Measurements from ENCODE around the gene SMIM24.
"Not testable (repeated sequence)": the region's sequence is repeated elsewhere in the genome, so short reads cannot be mapped to it uniquely, and the experiment has no call there.

The SMIM24 gene

DNA sequence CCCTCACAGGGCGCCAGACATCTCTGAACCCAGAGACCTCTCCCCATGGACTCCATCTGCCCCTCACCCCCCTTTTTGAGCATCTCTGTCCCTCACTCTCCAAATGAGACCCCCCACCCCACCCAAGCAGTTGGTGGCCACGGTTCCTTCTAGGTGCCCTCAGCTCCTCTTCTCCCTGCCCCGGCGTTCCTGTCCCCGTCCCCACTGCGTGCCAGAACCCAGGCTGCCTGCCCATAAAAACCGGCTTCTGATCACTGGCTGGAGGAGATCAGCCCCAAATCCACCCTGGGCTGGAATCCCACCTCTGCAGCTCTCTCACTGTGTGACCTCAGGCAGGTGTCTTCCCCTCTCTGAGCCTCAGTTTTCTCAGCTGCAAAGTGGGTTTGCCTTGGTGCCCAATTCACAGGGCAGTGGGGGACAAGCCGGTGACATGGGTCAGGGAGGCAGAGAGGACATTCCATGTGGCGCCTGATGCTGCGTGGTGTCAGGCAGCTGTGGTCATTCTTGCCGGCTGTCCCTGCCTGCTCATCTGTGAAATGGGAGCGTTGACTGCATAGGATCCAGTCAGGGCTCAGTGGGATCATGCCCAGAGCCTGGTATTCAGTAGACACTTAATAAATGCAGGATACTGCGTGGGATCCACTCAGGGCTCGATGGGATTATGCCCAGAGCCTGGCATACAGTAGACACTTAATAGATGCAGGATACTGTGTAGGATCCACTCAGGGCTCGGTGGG, 25.5 kb downstream of the SMIM24 start:
- no peak for DNase-seq

DNA sequence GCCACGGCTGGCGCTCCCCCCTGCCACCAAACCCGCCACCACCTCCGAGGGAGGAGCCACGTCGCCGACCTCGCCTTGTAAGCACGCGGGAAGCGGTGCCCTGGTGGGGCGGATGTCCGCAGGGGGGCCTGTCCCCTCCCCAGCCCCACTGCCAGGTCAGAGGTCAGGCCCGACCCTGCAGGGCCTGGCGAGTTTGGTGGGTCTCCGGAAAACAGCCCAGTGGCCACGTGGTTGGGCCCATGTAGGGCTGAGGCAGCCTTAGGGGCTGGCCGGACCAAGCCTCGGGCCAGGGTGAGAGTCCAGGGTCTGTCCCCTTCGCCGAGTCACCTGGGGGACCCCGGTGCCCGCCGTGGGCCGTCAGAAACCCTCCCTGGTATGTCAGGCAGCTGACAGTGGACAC, 26.5 kb downstream of the SMIM24 start:
- DNase-seq: no peak

DNA sequence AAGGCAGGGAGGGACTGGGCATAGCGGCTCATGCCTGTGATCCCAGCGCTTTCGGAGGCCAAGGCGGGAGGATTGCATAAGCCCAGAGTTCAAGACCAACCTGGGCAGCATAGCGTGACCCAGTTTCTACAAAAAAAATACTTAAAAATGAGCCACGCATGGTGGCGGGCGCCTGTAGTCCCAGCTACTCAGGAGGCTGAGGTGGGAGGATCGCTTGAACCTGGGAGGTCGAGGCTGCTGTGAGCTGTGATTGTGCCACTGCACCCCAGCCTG, 27.4 kb downstream of the SMIM24 start:
- not testable (repeated sequence) for DNase-seq

DNA sequence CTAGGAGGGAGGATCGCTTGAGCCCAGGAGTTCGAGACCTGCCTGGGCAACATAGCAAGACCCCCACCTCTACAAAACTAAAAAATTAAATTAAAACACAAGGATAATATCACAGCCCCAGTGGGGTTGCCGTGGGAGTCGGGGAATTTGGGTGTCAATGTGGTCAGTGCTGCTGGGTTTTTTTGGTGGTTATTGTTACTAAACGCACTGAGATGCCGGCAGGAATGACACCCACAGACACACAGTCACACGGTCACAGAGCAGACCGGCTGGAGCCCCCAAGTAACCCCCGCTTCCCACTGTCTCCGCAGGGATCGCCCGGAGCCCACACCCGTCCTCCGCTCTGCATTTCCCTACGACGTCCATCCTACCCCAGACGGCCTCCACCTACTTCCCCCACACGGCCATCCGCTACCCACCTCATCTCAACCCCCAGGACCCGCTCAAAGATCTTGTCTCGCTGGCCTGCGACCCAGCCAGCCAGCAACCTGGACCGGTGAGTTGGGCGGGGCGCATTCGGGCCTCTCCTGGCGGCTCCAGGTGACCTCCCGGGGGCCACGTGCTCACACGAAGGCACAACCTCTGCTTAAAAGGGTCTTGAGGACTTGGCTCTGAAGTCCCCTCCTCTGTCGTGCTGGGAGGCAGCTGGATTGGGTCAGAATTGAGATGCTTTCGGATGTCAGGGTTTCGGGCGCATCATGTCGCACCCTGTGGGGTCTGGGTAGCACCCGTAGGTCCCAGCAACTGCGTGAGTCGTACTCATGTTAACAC, 28.0 kb downstream of the SMIM24 start:
- DNase-seq: no peak

DNA sequence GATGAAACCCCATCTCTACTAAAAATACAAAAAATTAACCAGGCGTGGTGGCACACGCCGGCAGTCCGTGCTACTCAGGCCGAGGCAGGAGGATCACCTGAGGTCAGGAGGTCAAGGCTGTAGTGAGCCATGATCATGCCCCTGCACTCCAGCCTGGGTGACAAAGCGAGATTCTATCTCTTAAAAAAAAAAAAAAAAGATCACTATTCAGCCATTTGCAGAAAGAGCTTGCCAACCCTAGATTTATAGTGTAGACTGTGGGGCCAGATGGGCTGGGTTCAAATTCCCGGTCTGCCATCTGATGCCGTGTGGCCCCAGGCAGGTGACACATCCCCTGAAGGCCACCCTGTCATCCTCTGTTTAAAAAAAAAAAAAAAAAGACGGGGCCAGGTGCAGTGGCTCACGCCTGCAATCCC, 28.9 kb downstream of the SMIM24 start:
- DNase-seq: no peak

DNA sequence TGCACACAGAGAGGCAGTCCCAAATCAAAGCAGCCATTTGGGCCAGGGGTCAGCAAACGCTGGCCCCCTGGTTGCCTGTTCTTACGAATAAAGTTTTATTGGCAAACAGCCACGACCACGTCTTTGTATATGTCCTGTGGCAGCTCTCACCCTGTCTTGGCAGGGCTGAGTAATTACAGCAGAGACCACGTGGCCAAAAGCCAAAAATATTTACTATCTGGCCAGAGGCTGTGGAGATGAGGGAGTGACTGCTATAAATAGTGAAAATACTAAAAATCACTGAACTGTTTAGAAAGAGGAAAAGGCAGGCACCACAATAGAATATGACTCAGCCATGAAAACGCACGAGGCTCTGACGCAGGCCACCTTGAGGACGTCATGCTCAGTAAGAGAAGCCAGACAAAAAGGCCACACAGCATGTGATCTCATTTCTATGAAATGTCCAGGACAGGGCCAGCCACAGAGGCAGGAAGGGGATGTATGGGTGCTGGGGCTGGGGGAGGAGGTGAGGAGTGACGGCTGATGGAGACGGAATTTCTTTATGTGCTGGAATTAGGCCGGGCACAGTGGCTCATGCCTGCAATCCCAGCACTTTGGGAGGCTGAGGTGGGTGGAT, 29.4 kb downstream of the SMIM24 start:
- DNase-seq: no peak

DNA sequence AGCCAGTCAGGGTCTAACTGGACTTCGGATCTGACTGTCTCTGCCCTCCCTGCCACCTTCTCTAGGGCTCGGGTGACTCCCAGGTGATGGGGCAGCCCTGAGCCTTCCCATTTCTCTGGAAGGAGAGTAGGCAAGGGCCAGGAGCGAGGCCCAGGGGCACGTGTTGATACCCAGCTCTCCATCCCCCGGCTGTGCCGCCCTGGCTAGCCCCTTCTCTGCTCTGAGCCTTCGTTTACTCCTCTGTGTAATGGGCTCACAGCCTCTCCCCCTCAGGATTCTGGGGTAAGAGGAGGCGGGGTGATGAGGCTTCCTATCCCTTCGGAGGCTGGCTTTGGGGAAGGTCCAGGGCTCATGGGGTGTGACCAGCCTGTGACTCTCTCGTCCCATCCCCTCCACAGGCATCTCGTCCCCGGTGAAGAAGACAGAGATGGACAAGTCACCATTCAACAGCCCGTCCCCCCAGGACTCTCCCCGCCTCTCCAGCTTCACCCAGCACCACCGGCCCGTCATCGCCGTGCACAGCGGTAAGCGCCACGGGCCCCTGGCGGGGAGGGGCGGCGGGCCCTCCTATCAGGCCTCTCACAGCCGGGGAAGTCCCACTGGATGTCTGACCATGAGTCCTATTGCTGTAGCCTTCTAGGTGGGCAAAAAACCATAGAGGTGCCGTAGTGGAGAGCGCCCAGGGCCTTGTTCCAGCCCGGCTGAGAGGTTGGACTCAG, 31.6 kb downstream of the SMIM24 start:
- DNase-seq: no peak

DNA sequence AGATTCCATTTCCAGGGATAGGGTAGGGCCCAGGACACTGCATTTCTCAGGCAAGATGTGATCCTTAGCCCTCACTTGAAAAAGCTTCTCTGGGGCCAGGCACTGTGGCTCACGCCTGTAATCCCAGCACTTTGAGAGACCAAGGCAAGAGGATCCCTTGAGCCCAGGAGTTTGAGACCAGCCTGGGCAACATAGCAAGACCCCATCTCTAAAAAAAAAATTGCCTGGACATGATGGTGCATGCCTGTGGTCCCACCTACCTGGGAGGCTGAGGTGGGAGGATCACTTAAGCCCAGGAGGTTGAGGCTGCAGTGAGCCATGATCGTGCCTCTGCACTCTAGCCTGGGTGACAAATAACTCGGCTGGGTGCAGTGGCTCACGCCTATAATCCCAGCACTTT, 33.7 kb downstream of the SMIM24 start:
- not testable (repeated sequence) for DNase-seq

DNA sequence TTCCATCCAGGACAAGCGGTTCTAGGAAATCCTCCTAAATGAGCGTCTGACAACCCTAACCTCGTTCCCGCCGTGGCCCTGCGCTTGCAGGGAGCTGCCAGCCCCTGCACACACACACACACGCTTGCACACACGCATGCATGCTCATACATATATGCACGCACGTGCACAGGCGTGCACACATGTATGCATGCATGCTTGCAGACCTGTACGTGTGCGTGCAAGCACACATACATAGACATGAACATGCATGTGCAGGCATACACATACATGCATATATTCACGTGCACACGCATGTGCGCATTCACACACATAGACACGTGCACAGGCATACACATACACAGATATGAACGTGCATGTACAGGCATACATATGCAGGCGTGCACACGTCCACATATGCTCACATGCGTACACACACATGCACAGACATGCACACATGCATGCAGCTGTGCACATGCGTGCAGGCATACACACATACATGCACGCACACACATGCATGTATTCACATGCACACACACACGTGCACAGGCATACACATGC, 35.6 kb downstream of the SMIM24 start:
- no peak for DNase-seq

DNA sequence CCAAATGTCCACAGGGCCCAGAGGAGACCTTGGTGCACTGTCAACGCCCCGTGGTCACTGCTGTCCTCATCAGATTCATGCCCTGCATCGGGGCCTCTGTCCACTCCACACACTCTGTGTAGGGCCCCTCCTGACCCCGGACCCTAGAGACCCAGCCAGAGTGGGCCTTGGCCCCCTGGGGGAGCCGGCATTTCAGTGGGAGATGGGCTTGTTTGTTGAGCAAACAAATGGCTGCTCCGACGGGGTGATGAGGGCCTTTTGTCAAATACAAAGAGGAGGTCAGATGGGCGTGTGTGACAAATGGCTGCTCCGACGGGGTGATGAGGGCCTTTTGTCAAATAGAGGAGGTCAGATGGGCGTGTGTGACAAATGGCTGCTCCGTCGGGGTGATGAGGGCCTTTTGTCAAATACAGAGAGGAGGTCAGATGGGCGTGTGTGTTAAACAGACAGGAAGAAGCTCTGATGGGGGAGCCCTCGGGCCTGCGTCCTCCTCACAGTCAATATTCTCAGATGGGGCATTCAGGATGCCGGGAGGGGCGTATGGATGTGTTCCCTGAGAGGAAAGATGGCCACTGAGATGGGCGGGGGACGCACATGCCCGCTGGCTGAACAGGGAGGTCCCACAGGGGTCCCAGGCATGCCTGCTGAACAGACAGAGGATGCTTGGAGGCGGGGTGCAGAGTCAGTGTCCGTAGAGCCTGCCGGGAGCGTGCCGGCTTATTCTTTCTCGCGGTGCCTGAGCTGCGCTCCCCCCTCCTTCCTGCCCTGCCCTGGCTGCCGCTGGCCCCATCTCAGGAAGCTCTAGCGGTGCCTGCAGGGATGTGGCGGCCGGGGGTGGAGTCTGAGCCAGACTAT, 36.3 kb downstream of the SMIM24 start:
- no peak for DNase-seq

DNA sequence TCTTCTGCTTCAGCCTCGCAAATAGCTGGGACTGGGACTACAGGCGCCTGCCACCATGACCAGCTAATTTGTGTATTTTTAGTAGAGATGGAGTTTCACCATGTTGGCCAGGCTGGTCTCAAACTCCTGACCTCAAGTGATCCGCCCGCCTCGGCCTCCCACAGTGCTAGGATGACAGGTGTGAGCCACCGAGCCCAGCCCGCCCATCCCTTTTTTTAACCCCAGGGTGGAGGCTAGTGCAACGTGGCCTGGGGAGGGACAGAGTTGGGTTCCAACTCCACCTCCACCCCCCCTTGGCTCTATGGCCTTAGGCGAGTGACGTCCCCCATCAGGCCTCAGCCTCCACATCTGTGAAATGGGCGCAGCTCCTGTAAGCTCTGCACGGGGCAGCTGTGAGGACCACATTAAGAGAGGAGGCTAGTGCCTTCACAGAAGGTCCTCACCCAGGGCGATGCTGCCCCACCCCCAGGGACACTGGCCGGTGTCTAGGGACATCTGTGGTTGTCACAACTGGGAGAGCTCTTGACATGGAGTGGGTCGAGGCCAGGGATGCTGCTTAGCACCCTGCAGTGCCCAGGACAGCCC, 37.7 kb downstream of the SMIM24 start:
- DNase-seq: no peak

DNA sequence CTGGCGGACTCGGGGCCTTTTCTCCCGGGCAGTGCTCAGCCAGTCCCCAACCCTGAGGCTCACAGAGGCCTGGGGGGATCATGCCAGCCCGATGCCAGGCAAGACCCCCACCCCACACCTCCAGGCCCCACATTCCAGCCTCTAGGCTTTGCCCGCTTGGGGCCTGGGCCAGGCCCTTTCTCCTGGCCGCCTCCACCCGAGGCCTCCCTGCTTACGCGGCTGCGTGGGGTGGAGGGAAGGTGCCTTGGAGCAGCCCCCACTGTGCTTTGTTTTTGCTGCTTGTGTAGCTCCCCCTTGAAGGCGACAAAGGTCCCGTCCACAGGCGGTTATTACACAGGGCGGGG, 38.4 kb downstream of the SMIM24 start:
- DNase-seq: no peak

DNA sequence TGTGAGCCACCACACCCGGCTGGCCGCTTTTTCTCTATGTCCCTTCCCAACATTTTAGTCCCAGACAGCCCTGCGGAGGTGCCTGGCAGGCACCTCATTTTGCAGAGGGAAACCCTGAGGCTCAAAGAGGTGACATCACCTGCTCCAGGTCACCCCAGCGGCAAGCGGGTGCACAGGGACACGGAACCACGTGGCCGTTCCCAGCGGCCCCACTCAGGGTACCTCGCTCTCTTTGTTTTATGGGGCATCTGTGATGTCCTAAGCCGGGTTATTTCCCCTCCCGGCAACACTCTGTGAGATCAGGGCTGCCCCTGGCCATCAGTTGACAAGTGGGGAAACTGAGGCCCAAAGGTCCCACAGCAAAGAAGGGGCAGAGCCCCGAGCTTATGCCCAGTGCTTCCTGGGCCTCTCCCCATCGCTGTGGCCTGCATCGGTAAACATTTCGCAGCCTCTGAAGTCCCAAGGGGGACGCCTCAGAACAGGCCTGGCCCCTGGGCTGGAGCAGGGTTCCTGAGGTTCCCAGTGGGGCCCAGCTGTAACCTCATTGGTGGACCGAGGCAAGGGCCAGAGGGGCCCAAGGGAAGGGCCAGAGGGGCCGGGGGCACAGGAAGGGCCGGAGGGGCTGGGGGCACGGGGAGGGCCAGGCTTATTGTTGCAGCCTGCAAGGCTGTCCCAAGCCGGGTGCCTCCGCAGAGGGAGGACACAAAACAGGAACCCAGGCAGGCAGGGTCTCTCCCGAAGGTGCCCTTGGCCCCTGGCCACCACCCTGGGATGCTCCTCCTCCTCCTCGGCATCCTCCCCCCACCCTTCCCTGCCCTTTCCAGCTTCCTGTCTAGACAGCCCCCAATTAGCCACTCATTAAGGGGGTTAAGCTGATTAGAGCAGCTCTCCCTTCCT, 39.0 kb downstream of the SMIM24 start:
- no peak for DNase-seq

DNA sequence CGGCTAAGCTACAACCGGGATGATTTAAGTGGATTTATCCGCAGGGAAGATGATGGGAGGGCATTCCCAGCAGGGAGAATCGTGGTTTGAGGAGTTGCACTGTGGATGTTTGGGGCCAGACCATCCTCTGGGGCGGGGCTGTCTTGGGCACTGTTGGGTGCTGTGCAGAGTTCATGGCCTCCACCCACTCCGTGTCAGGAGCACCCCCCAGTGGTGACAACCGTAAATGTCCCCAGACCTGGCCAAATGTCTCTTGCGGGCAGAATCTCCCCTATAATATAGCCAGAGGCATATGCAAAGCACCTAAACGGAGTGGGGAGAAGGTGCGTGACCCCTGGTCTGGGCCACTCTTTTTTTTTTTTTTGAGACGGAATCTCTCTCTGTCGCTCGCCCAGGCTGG, 40.2 kb downstream of the SMIM24 start:
- peak; percentile 47 for DNase-seq

DNA sequence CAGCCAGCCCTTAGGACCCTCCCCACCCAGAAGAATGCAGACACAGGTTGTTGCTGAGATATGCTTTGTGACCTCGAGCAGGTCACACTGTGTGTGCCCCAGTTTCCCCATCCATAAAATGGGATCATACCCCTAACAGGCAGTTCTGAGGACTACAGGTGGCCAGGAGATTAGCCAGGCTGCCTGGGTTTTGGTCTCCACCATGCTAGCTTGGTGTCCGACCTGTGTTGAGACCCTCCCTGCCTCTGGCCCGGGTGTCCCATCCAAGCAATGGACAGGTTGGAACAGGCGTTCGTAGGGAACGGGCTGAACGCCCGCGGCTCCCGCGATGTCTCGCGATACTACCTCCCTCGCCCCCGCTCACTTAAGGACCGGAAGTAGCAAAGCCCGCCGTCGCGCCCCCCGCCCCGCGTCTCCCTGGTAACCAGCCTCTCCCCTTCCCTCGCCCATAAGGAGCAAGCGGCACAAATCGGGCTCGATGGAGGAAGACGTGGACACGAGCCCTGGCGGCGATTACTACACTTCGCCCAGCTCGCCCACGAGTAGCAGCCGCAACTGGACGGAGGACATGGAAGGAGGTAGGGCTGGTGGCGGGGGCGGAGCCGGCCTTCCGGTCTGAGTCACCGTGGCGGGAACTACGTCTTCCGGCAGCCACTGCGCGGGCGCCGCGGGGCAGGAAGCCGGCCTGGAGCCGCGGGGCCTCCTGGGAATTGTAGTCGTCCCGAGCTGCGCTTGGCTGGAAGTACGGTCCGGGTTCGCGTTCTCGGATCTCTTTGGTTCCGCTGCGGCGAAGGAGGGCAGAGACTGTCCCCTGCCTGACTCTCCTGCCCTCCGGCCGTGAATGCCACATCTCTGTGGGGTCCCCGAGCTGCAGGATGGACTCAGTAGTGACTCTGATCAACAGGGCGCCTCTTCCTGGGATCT, 45.4 kb downstream of the SMIM24 start:
- peak; percentile 97 for DNase-seq

DNA sequence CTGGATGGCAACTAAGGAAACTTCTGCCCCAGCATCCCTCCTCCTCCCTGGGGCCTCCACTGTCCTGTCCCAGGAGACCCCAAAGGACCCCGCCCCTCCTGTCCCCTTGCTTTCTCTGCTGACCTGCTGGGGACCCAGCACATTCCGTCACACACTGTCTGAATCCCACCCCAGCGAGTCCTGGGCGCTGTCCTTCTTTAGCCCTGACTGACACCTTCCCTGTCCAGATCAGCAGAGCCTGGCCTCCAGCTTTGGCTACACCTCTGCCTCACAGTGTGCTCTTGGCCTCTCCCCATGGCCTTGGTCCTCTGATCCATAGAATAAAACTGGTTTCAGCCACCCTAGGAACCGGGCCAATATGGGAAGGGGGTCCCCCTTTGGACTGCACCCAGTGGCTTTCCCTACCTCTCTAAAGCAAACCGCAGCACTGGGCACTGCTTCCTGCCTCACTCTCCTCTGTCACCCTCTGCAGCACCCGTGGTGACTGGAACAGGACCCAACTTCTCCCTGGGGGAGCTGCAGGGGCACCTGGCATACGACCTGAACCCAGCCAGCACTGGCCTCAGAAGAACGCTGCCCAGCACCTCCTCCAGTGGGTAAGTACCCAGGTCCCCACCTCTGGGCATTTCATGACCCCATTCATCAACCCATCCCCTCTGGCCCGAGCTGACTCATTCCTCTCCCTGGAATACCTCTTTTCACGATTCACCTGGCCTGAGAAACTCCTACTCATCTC, 46.4 kb downstream of the SMIM24 start:
- no peak for DNase-seq

DNA sequence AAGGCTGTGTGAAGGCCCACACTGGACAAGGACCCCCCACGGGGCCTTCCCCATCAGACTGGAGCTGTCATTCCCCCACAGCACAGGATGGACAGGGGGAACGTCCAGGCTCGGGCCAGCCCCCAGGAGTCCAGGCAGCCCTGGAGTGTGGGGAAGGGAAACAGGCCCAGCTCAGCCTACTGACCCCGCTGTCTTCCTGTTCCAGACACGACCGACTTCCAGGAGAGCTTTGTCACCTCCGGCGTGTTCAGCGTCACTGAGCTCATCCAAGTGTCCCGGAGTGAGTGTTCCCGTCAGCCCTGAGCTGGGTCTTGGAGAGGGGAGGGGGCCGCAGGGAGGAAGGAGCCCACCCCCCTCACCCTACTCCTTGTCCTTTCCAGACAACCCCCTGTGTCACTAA, 47.0 kb downstream of the SMIM24 start:
- DNase-seq: no peak

DNA sequence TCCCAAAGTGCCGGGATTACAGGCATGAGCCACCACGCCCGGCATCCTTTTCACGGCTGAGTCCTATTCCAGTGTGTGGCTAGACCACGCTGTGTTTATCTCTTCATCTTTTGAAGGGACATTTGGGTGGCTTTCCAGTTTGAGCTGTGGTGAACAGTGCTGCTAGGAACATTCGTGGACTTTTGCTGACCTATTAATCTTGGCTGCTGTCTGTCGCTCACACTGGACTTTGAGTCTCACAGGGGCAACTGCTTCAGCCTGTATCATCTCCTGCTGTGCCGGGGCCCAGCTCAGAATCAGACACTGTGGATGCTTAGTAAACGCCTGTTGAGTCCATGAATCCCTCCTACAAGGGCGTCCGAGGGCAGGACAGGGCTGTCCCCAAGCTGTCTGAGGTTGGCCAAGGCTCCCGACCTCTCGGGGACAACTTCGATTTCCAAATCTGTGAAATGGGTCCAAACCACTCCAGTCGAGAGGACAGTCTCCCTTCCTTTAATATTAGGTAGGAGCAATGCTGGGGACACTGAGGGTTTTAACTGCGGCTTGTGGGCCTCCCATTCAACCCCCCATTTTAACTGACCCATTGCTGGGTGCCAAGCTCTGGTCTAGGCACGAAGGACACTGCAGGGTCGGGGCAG, 48.4 kb downstream of the SMIM24 start:
- DNase-seq: no peak

DNA sequence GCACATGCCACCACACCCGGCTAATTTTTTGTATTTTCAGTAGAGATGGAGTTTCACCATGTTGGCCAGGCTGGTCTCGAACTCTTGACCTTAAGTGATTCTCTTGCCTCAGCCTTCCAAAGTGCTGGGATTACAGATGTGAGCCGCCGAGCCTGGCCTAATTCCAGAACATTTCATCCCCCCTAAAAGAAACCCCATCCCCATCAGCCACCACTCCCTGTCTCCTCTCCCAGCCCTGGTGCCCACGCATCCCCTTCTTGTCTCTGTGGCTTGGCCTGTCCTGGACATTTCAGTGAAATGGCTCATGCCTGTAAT, 50.0 kb downstream of the SMIM24 start:
- DNase-seq: not testable (repeated sequence)

Data from stimulated activated CD4-positive, alpha-beta T cell treated with anti-CD3 and anti-CD28 coated beads, Interleukin-1b, Interleukin-23, amount 100 ng/mL, for 48 hours (primary cell).